WERI-Rb-1 (cell line): ENCODE results near the gene TNFRSF4.

Source experiments
- DNase-seq: peaks from one replicate; pipeline ENCODE4 v3.0.0-alpha.2; 2020
- H3K27ac ChIP-seq: fragments of 250-450 bp; sonication (Bioruptor Pico); 2 replicates; pipeline ENCODE4 v1.5.1; 2020; ENCODE audit warnings: mild to moderate bottlenecking, moderate library complexity
- H3K27me3 ChIP-seq: fragments of 250-450 bp; sonication (Bioruptor Pico); 2 replicates; pipeline ENCODE4 v1.5.1; 2021; ENCODE audit warnings: mild to moderate bottlenecking, low read depth, moderate library complexity; ENCODE audit not compliant: insufficient read depth, severe bottlenecking
- H3K36me3 ChIP-seq: fragments of 250-450 bp; sonication (Bioruptor Pico); 2 replicates; pipeline ENCODE4 v1.5.1; 2020; ENCODE audit warnings: mild to moderate bottlenecking, moderate library complexity
- H3K4me3 ChIP-seq: 2 replicates; pipeline ENCODE4 v1.5.1; 2011; ENCODE audit warnings: low read depth, mild to moderate bottlenecking, control low read depth, low read length
- H3K9me3 ChIP-seq: fragments of 250-450 bp; sonication (Bioruptor Pico); 2 replicates; pipeline ENCODE4 v1.5.1; 2021; ENCODE audit warnings: mild to moderate bottlenecking, moderate library complexity; ENCODE audit not compliant: severe bottlenecking
- TF ChIP-seq, protein P1 (sequence below): IDR thresholded peaks from 2 replicates; pipeline ENCODE4 v1.5.1; 2011; ENCODE audit warnings: low read depth, mild to moderate bottlenecking, control low read depth, inconsistent platforms, low read length

Gene TNFRSF4

DNA sequence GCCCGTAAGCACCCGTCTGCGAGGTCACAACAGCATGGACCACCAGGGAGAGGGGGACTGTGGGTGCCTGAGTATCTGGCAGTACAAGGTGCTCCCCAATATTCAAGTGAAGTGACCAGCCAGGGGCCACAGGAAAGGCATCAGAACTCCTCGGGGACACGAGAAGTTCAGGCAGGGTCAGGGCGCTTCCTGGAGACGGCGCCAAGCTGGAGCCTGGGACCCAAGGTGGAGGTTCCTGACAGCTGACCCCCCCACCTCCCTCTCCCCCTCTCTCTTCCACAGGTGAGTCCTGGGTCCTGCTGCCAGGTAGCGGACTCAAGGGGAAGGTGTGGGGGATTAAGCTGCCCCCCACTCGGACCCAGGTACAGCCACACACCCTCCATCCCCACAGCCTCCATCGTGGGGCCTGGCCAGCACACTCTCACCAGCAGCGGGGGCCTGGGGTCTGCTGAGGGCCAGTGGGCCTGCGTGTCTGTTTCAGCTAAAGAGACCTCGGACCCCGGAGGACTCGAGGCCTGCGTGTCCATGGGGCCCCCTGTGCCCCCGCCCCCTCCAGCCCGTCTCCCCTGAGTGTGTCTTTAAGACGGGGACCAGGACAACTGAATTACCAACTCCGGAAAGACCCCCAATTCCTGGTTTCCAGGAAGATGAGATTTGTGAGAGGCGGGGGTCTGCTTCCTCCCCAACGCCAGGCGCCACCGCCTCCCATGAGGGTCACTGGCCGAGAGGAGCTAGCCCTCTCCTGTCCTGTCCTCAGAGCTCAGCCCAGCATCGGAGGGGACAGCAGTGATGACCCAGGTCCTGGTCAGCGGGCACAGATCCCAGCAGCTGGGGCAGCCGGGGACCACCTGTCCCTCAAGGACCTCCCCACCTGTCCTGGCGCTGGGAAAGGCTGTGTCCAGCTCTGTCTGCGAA, 13.7 kb downstream of the TNFRSF4 start:
- no peak overlapping the region for H3K4me3 ChIP-seq
- H3K36me3 ChIP-seq = no peaks in the 10 kb centered on the region
- H3K9me3 ChIP-seq = no peaks in the 10 kb centered on the region
- DNase-seq = no peak
- TF ChIP-seq, protein P1, sequence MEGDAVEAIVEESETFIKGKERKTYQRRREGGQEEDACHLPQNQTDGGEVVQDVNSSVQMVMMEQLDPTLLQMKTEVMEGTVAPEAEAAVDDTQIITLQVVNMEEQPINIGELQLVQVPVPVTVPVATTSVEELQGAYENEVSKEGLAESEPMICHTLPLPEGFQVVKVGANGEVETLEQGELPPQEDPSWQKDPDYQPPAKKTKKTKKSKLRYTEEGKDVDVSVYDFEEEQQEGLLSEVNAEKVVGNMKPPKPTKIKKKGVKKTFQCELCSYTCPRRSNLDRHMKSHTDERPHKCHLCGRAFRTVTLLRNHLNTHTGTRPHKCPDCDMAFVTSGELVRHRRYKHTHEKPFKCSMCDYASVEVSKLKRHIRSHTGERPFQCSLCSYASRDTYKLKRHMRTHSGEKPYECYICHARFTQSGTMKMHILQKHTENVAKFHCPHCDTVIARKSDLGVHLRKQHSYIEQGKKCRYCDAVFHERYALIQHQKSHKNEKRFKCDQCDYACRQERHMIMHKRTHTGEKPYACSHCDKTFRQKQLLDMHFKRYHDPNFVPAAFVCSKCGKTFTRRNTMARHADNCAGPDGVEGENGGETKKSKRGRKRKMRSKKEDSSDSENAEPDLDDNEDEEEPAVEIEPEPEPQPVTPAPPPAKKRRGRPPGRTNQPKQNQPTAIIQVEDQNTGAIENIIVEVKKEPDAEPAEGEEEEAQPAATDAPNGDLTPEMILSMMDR = no peak
- no peaks in the 10 kb centered on the region for H3K27me3 ChIP-seq
- no peak overlapping the region for H3K27ac ChIP-seq

DNA sequence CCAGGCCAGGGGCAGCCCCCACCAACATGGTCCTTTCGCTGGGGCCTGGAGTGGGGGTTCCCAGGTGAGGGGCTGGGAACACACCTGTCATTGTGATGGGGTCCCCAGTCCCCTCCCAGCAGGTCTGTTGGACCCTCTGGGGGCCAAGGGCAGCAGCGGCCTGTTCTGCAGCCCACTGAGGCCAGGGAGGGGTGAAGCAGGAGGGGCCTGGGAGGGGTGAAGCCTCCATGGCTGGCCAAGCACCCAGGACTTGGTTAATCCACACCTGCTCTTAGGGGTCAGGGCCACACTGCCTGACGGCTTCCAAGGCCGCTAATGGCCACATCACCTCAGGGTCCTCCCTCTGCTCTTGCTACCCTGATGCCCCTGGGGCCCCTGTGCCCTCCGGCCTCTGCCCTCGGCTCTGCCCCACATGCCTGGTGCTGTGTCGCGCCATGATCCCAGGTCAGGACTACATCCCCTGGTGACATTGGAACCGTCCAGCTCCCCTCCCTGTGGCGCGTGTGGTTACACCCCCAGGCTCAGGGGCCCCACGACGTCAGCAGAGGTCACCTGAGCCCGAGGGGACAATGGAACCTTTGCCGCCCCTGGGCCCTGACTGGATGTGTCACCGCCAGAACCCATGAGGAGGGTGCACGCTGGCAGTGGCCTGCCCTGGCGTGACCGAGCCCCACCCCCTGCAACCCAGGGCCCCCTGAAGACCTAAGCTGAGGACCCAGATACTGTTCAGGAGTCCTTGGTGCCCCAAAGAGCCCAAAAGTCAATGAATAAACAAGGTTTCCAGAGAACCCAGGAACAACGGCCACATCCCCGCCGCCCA, 14.6 kb downstream of the TNFRSF4 start:
- DNase-seq = no peak
- Histone ChIP-seq H3K36me3 (no peaks in the 10 kb centered on the region), H3K9me3 (peaks cover 7% of the 10 kb centered on the region), H3K27ac (no peak overlapping the region), H3K27me3 (no peaks in the 10 kb centered on the region), H3K4me3 (no peak overlapping the region)
- TF ChIP-seq, protein P1 = no peak

DNA sequence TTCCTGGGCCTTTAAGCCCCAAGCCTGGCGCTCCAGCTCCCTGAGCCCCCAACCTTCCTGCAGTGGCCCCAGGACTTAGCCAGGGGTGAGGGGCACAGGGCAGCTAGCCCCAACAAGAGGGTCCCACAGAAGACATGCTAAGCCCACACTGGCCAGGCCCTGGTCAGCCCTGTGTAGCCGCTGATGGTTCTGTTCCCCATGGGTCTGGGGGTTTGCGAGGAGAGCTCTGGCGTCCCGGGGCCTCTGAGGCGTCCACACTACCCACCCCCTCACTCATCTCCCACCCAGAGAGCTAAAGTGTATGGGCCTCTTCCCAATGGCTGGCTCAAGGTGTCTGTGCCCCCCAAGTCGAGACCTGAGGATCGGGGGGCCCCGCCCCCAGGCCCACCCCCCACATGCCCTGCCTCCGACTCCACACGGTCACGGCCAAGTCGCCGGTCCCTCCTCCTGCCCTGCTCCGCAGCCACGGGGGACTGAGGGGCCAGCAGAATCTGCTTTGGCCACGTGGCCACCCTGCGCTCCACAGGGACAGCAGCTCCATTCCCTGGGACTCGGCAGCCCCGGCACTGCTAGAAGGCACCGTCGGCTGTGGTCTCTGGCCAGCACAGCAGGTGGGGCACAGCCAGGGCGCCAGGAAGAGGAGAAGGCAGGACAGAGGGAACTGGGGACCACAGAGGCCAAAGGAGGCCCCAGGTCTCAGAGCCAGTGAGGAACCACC, 15.4 kb downstream of the TNFRSF4 start:
- TF ChIP-seq, protein P1 = no peak
- H3K27me3 ChIP-seq = no peaks in the 10 kb centered on the region
- H3K27ac ChIP-seq = no peak overlapping the region
- no peak for DNase-seq
- H3K36me3 ChIP-seq = no peaks in the 10 kb centered on the region
- peaks cover 9% of the 10 kb centered on the region for H3K9me3 ChIP-seq
- H3K4me3 ChIP-seq = no peak overlapping the region

DNA sequence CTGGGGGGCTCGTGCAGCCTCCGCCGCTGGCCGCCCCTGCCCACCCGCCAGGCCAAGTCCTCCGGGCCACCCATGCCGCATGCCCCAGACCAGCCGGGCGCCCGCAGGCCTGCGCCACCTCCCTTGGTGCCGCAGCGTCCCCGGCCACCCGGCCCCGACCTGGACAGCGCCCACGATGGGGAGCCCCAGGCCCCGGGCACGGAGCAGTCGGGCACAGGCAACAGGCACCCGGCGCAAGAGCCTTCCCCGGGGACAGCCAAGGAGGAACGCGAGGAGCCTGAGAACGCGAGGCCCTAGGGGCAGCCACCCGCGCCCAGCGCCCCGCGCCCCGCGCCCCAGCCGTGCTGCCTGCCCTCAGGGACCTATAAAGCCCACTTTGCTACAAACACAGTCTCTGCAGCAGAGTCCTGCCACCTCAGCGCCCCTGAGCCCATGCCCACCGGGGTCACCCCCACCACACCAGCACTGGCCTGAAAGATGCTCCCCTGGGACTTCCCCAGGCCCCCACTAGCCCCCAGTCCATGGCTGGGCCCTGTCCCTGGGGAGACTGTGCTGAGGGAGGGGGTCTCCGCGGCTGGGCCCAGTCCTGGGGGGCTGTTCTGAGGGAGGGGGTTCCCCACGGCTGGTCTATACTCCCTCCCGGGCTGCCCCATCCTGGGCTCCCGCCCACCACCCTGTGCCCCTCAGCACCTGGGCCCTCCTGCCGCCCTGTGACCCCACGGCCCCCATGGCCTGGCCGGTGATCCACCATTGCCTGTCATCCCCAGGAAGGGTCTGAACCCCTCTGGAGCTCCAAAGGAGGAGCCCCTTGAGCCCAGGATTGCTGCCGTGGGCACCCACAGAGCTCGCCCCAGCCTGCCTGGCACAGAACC, 16.2 kb downstream of the TNFRSF4 start:
- peaks cover 9% of the 10 kb centered on the region for H3K9me3 ChIP-seq
- TF ChIP-seq, protein P1 = no peak
- no peak for DNase-seq
- H3K27ac ChIP-seq = peak overlapping the region; percentile 44
- no peaks in the 10 kb centered on the region for H3K36me3 ChIP-seq
- H3K4me3 ChIP-seq = no peak overlapping the region
- H3K27me3 ChIP-seq = no peaks in the 10 kb centered on the region

DNA sequence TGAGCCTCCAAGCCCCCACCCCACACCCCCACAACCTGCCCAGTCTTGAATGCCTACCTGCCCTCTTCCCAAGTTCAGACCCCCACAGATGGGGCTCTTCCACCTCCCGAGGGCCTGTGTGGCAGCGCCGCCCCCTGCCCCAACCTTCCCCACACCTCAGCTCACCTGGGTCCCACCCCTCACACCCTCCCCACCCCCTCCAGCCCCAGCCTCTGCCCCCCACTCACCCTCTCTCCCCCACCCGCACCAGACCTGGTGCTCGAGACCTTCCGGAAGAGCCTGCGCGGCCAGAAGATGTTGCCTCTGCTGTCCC, 16.8 kb downstream of the TNFRSF4 start:
- TF ChIP-seq, protein P1 = no peak
- no peak for DNase-seq
- Histone ChIP-seq H3K36me3 (no peaks in the 10 kb centered on the region), H3K9me3 (peaks cover 9% of the 10 kb centered on the region), H3K4me3 (no peak overlapping the region), H3K27me3 (no peaks in the 10 kb centered on the region), H3K27ac (peak overlapping the region; percentile 55)
